ENCODE measurements around the gene MMEL1.

The MMEL1 gene

DNA sequence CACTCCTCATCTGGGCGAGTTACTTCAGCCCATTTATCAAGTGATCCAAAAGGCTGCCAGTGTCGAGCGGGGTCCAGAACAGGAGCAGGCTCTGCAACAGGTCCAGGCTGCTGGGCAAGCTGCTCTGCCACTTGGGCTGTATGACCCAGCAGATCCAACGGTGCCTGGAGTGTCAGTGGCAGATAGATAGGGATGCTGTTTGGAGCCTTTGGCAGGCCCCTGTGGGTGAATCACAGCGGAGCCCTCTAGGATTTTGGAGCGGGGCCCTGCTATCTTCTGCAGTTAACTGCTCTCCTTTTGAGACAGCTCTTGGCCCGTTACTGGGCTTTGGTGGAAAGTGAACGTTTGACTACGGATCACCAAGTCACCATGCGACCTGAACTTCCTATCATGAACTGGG lies 7.5 kb downstream of the MMEL1 start:
- no peak overlapping the region for H4K91ac ChIP-seq (ENCODE audit: low read length)
- H2BK5ac ChIP-seq (ENCODE audit: low read depth, low read length, poor library complexity, severe bottlenecking), result no peak overlapping the region
- H3K9me3 ChIP-seq (ENCODE audit: control insufficient read depth, low read length), result no peaks in the 10 kb centered on the region
- no peak overlapping the region for H2AK5ac ChIP-seq (ENCODE audit: low read length, severe bottlenecking)
- no peak overlapping the region for H2BK120ac ChIP-seq (ENCODE audit: low read depth, low read length)
- no peak for DNase-seq
- no peak overlapping the region for H3K14ac ChIP-seq (ENCODE audit: low read length in 2 of 2)
- no peaks in the 10 kb centered on the region for H3K36me3 ChIP-seq (ENCODE audit: control insufficient read depth in 1 of 2, insufficient read depth in 2 of 2, low read depth in 1 of 2, low read length in 2 of 2)
- H3K79me1 ChIP-seq (replicated peaks; ENCODE audit: low read length, poor library complexity, severe bottlenecking), result no peaks in the 10 kb centered on the region
- no peak overlapping the region for H3K9ac ChIP-seq (ENCODE audit: low read length)
- H3K18ac ChIP-seq (ENCODE audit: low read depth in 1 of 2, low read length in 2 of 2), result no peak overlapping the region
- H3K27me3 ChIP-seq (ENCODE audit: control insufficient read depth in 1 of 2, insufficient read depth in 1 of 2, low read length in 2 of 2), result peaks cover 29 to 34% of the 10 kb centered on the region in 2 experiments
- no peak overlapping the region for H3K4ac ChIP-seq (ENCODE audit: low read depth in 1 of 2, low read length in 2 of 2)
- no peak overlapping the region for H4K8ac ChIP-seq (ENCODE audit: low read length)
- H3K4me3 ChIP-seq (ENCODE audit: insufficient read depth in 1 of 2, low read depth in 1 of 2, low read length in 2 of 2), result no peak overlapping the region
- no peak overlapping the region for H2BK15ac ChIP-seq (ENCODE audit: low read depth, poor library complexity, severe bottlenecking)
- 70% methylated on average over 10 of the region's 10 CpGs for WGBS
- no peaks in the 10 kb centered on the region for H3K4me1 ChIP-seq (ENCODE audit: control insufficient read depth, insufficient read depth, low read depth, low read length)
- H3K4me2 ChIP-seq (ENCODE audit: low read length, poor library complexity, severe bottlenecking), result no peak overlapping the region
- no peak overlapping the region for H2AFZ ChIP-seq (ENCODE audit: low read depth, low read length)
- H2BK12ac ChIP-seq (ENCODE audit: low read length in 2 of 2), result no peak overlapping the region
- H3K23ac ChIP-seq (ENCODE audit: low read length in 2 of 2), result no peak overlapping the region
- no peak overlapping the region for H3K27ac ChIP-seq (ENCODE audit: low read length, poor library complexity, severe bottlenecking)

DNA sequence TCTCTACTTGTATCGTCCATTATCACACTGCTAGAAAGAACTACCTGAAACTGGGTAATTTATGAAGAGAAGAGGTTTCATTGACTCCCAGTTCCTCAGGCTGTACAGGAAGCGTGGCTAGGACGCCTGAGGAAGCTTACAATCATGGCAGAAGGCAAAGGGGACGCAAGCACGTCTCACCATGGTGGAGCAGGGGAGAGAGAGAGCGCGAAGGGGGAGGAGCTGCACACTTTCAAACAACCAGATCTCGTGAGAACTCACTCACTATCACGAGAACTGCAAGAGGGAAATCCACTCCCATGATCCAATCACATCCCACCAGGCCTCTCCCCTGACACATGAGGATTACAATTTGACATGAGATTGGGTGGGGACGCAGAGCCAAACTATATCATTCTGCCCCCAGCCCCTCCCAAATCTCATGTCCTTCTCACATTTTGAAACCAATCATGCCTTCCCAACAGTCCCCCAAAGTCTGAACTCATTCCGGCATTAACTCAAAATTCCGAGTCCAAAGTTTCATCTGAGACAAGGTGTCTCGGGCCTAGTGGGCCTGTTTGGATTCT lies 8.0 kb downstream of the MMEL1 start:
- Histone ChIP-seq H3K79me1 (replicated peaks; ENCODE audit: low read length, poor library complexity, severe bottlenecking) (no peaks in the 10 kb centered on the region), H2BK15ac (ENCODE audit: low read depth, poor library complexity, severe bottlenecking) (no peak overlapping the region), H4K91ac (ENCODE audit: low read length) (no peak overlapping the region), H3K23ac (ENCODE audit: low read length in 2 of 2) (no peak overlapping the region), H2BK120ac (ENCODE audit: low read depth, low read length) (no peak overlapping the region), H2AK5ac (ENCODE audit: low read length, severe bottlenecking) (no peak overlapping the region), H3K9ac (ENCODE audit: low read length) (no peak overlapping the region), H3K9me3 (ENCODE audit: control insufficient read depth, low read length) (peaks cover under 1% of the 10 kb centered on the region), H3K14ac (ENCODE audit: low read length in 2 of 2) (no peak overlapping the region), H3K27ac (ENCODE audit: low read length, poor library complexity, severe bottlenecking) (no peak overlapping the region), H2AFZ (ENCODE audit: low read depth, low read length) (no peak overlapping the region), H2BK12ac (ENCODE audit: low read length in 2 of 2) (no peak overlapping the region), H3K18ac (ENCODE audit: low read depth in 1 of 2, low read length in 2 of 2) (no peak overlapping the region), H3K36me3 (ENCODE audit: control insufficient read depth in 1 of 2, insufficient read depth in 2 of 2, low read depth in 1 of 2, low read length in 2 of 2) (no peaks in the 10 kb centered on the region), H3K4ac (ENCODE audit: low read depth in 1 of 2, low read length in 2 of 2) (no peak overlapping the region), H3K4me2 (ENCODE audit: low read length, poor library complexity, severe bottlenecking) (no peak overlapping the region), H3K4me3 (ENCODE audit: insufficient read depth in 1 of 2, low read depth in 1 of 2, low read length in 2 of 2) (no peak overlapping the region), H2BK5ac (ENCODE audit: low read depth, low read length, poor library complexity, severe bottlenecking) (no peak overlapping the region), H4K8ac (ENCODE audit: low read length) (no peak overlapping the region), H3K27me3 (ENCODE audit: control insufficient read depth in 1 of 2, insufficient read depth in 1 of 2, low read length in 2 of 2) (peaks cover 29 to 31% of the 10 kb centered on the region in 2 experiments), H3K4me1 (ENCODE audit: control insufficient read depth, insufficient read depth, low read depth, low read length) (no peaks in the 10 kb centered on the region)
- WGBS, result 64% methylated on average over 11 of the region's 13 CpGs
- no peak for DNase-seq

DNA sequence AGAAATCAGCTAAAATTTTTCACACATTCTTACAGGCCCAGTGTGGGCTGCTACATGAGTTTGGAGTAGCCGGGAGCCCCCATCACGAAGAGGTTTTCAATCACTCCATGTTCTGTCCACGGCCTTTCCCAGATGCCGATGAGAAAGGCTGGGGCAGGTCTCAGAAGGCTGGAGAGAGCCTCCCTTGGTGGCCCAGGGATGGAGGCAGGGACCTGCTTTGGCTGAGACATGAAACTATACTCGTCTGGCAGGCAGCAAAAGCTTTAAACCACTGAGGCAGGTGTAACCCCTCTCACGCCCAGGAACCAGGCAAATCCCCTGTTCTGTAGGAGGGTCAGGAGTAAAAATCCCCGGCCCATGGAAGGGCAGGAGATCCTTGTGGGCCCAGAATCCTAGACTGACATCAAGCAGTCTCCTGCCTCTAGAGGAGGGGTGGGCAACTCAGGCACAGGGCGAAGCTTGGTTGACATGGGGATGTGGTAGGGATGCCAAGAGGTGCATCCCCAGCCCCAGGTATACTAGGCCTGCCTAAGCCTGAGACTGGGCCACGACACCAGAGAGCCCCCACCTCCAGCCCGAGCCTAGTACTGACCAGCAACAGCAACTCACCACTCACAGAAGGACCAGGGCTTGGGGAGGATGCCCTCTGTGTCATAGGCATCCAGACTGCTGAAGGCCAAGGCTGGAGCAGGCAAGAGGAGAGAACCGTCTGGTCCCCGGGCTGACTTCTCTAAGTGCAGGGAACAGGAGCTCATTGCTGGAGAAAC lies 9.1 kb downstream of the MMEL1 start:
- Histone ChIP-seq H3K4me1 (ENCODE audit: control insufficient read depth, insufficient read depth, low read depth, low read length) (no peaks in the 10 kb centered on the region), H2BK12ac (ENCODE audit: low read length in 2 of 2) (no peak overlapping the region), H2AFZ (ENCODE audit: low read depth, low read length) (no peak overlapping the region), H2BK120ac (ENCODE audit: low read depth, low read length) (no peak overlapping the region), H3K18ac (ENCODE audit: low read depth in 1 of 2, low read length in 2 of 2) (no peak overlapping the region), H3K4ac (ENCODE audit: low read depth in 1 of 2, low read length in 2 of 2) (no peak overlapping the region), H3K4me2 (ENCODE audit: low read length, poor library complexity, severe bottlenecking) (no peak overlapping the region), H2AK5ac (ENCODE audit: low read length, severe bottlenecking) (no peak overlapping the region), H3K9ac (ENCODE audit: low read length) (no peak overlapping the region), H2BK5ac (ENCODE audit: low read depth, low read length, poor library complexity, severe bottlenecking) (no peak overlapping the region), H3K27ac (ENCODE audit: low read length, poor library complexity, severe bottlenecking) (no peak overlapping the region), H2BK15ac (ENCODE audit: low read depth, poor library complexity, severe bottlenecking) (no peak overlapping the region), H4K91ac (ENCODE audit: low read length) (no peak overlapping the region), H3K23ac (ENCODE audit: low read length in 2 of 2) (no peak overlapping the region), H3K9me3 (ENCODE audit: control insufficient read depth, low read length) (peaks cover 4% of the 10 kb centered on the region), H3K4me3 (ENCODE audit: insufficient read depth in 1 of 2, low read depth in 1 of 2, low read length in 2 of 2) (no peak overlapping the region), H3K79me1 (replicated peaks; ENCODE audit: low read length, poor library complexity, severe bottlenecking) (no peaks in the 10 kb centered on the region), H3K14ac (ENCODE audit: low read length in 2 of 2) (no peak overlapping the region), H3K36me3 (ENCODE audit: control insufficient read depth in 1 of 2, insufficient read depth in 2 of 2, low read depth in 1 of 2, low read length in 2 of 2) (no peaks in the 10 kb centered on the region), H3K27me3 (ENCODE audit: control insufficient read depth in 1 of 2, insufficient read depth in 1 of 2, low read length in 2 of 2) (peaks cover 23 to 24% of the 10 kb centered on the region in 2 experiments), H4K8ac (ENCODE audit: low read length) (no peak overlapping the region)
- no peak for DNase-seq
- WGBS, result 73% methylated on average over 12 of the region's 12 CpGs

DNA sequence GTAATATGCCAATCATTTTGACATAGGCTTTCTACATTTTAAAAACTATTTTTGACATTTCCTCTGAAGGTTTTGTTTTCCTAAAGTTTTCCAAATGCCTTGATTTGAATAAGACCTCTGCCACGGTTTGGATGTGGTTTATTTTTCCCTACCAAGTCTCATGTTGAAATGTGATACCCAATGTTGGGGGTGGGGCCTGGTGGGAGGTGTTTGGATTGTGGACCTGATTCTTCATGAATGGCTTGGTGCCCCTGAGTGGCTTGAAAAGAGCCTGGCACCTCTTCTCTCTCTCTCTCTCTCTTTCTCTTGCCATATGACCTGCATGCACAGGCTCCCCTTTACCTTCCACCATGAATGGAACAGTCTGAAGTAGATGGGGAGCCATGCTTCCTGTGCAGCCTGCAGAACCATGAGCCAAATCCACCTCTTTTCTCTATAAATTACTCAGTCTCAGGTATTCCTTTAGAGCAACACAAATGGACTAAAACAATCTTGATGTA lies 14.8 kb downstream of the MMEL1 start:
- peaks cover 5 to 9% of the 10 kb centered on the region in 2 experiments for H3K27me3 ChIP-seq (ENCODE audit: control insufficient read depth in 1 of 2, insufficient read depth in 1 of 2, low read length in 2 of 2)
- H3K4me1 ChIP-seq (ENCODE audit: control insufficient read depth, insufficient read depth, low read depth, low read length), result no peaks in the 10 kb centered on the region
- H2BK120ac ChIP-seq (ENCODE audit: low read depth, low read length), result no peak overlapping the region
- H3K23ac ChIP-seq (ENCODE audit: low read length in 2 of 2), result no peak overlapping the region
- no peak overlapping the region for H3K4ac ChIP-seq (ENCODE audit: low read depth in 1 of 2, low read length in 2 of 2)
- no peak overlapping the region for H3K4me2 ChIP-seq (ENCODE audit: low read length, poor library complexity, severe bottlenecking)
- no peak overlapping the region for H4K91ac ChIP-seq (ENCODE audit: low read length)
- H3K9me3 ChIP-seq (ENCODE audit: control insufficient read depth, low read length), result peaks cover 10% of the 10 kb centered on the region
- no peak overlapping the region for H3K4me3 ChIP-seq (ENCODE audit: insufficient read depth in 1 of 2, low read depth in 1 of 2, low read length in 2 of 2)
- no peak overlapping the region for H4K8ac ChIP-seq (ENCODE audit: low read length)
- WGBS, result 91% methylated on average over 1 of the region's 1 CpG
- H2BK15ac ChIP-seq (ENCODE audit: low read depth, poor library complexity, severe bottlenecking), result no peak overlapping the region
- no peak overlapping the region for H2BK5ac ChIP-seq (ENCODE audit: low read depth, low read length, poor library complexity, severe bottlenecking)
- no peak overlapping the region for H2AK5ac ChIP-seq (ENCODE audit: low read length, severe bottlenecking)
- no peak overlapping the region for H2BK12ac ChIP-seq (ENCODE audit: low read length in 2 of 2)
- H3K36me3 ChIP-seq (ENCODE audit: control insufficient read depth in 1 of 2, insufficient read depth in 2 of 2, low read depth in 1 of 2, low read length in 2 of 2), result no peaks in the 10 kb centered on the region
- no peak overlapping the region for H3K27ac ChIP-seq (ENCODE audit: low read length, poor library complexity, severe bottlenecking)
- no peaks in the 10 kb centered on the region for H3K79me1 ChIP-seq (replicated peaks; ENCODE audit: low read length, poor library complexity, severe bottlenecking)
- H3K9ac ChIP-seq (ENCODE audit: low read length), result no peak overlapping the region
- no peak overlapping the region for H3K18ac ChIP-seq (ENCODE audit: low read depth in 1 of 2, low read length in 2 of 2)
- H2AFZ ChIP-seq (ENCODE audit: low read depth, low read length), result no peak overlapping the region
- DNase-seq, result no peak
- no peak overlapping the region for H3K14ac ChIP-seq (ENCODE audit: low read length in 2 of 2)
